ENCODE measurements around the gene FAM78A. TPM values are rescaled to one million over a fixed set of nuclear protein-coding genes. Genes with fewer than 3 reads are reported as not detected.

FAM78A gene
- total and polyA plus RNA-seq, 10 donors = 17.0 to 40.3 (median 28.5) TPM

DNA sequence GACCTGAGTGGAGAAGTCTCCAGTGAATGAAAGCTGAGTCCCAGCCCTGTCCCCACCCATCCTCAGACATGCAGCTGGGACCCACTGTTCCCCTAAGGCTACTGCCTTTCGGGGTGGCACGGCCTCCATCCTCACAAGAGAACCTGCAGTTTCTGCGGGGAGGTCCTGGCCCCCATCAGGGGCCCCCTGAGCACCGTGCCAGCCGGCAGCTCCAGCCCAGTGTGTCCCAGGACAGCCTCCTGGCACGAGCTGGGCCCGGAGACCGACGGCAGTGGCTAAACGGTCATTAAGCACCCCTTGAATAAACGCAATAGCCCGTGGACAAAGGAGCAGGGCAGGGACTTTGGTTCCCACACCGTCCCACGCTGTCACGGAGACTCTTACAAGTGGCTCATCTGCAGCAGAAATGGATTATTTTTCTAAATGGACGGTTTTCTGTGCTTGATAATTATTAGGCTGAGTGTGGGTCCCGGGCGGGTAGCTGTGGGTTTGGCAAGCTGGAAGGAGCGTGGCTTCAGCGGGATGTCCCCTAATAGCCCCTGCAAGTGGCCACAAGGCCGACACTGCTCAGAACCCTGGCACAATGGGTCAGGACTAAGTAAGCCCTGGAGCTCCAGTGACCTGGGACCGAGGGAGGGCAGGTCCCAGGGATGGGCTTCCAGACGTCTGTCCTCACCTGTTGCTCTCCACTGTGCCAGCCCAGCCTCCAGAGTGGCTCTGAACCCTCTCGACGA, 17.4 kb downstream of the FAM78A start:
- intact Hi-C loops (cut with DNase I; ENCODE audit: low total_unique reads) = no loop called here
- no peak overlapping the region for H3K4me3 ChIP-seq
- WGBS, 5 donors = 84 to 92% (median 88%) methylated on average over 20 to 25 of the region's 25 CpGs
- DNase-seq = peak; percentile 79
- TF ChIP-seq, protein P1, sequence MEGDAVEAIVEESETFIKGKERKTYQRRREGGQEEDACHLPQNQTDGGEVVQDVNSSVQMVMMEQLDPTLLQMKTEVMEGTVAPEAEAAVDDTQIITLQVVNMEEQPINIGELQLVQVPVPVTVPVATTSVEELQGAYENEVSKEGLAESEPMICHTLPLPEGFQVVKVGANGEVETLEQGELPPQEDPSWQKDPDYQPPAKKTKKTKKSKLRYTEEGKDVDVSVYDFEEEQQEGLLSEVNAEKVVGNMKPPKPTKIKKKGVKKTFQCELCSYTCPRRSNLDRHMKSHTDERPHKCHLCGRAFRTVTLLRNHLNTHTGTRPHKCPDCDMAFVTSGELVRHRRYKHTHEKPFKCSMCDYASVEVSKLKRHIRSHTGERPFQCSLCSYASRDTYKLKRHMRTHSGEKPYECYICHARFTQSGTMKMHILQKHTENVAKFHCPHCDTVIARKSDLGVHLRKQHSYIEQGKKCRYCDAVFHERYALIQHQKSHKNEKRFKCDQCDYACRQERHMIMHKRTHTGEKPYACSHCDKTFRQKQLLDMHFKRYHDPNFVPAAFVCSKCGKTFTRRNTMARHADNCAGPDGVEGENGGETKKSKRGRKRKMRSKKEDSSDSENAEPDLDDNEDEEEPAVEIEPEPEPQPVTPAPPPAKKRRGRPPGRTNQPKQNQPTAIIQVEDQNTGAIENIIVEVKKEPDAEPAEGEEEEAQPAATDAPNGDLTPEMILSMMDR (IDR thresholded peaks at IDR 0.05 in 8 of 11, conservative IDR thresholded peaks at IDR 0.05 in 3 of 11) = no peak
- no peak for TF ChIP-seq POLR2A (IDR thresholded peaks at IDR 0.05)
- no peak for TF ChIP-seq POLR2AphosphoS5 (IDR thresholded peaks at IDR 0.05)
- H3K27ac ChIP-seq = peak overlapping the region in 5 of 8 donors; percentile 87 to 95 (median 91)
- no peaks in the 10 kb centered on the region for H3K27me3 ChIP-seq (replicated peaks in 1 of 7)
- H3K36me3 ChIP-seq = peaks cover 0 to 61% (median 34%) of the 10 kb centered on the region in 6 donors
- H3K9me3 ChIP-seq = no peaks in the 10 kb centered on the region
- H3K4me1 ChIP-seq = peaks cover 30 to 100% (median 69%) of the 10 kb centered on the region in 6 donors

GRCh38 chr9:131258186-131258585, 18.1 kb downstream of the FAM78A start:
- TF ChIP-seq POLR2AphosphoS5 (IDR thresholded peaks at IDR 0.05) = no peak
- Histone ChIP-seq H3K36me3 (peaks cover 0 to 58% (median 34%) of the 10 kb centered on the region in 6 donors), H3K27ac (peak overlapping the region in 7 of 8 donors; percentile 87 to 95 (median 91)), H3K4me3 (no peak overlapping the region), H3K27me3 (replicated peaks in 1 of 7) (no peaks in the 10 kb centered on the region), H3K4me1 (peaks cover 29 to 100% (median 69%) of the 10 kb centered on the region in 6 donors), H3K9me3 (no peaks in the 10 kb centered on the region)
- DNase-seq = peak; percentile 77
- WGBS, 5 donors = 66 to 84% (median 78%) methylated on average over 15 of the region's 15 CpGs
- intact Hi-C loops (cut with DNase I; ENCODE audit: low total_unique reads) = no loop called here

DNA sequence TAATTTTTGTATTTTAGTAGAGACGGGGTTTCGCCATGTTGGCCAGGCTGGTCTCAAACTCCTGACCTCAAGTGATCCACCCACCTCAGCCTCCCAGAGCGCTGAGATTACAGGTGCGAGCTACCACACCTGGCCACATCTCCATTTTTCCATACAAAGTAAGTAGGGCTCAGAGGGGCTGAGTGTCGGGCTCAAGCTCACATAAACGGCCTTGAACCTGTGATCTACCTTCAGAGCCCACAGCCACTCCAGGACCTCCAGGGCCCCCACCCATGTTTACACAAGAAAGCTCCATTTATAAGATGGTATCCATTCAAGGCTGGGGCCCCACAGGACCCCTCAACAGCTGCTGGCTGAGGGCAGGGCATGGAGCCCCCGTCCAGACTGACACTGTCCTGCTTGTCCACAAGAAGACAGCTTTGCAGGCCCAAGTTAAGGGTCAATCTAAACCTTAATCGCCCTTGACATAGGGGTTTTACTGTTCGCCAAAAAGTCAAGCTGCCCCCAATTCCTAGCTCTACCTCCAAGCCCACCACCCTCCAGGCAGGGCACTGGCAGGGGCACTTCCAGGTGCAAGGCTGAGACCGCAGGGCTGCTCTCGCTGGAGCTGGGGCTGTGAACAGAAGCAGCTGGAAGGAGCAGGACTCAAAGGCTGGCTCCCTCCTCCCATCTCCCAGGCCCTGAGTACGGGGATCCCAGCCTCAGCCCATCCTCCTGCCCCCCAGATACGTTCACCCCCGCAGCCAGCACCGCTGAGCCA, 18.9 kb downstream of the FAM78A start:
- Histone ChIP-seq H3K27ac (peak overlapping the region; percentile 87 to 95 (median 90)), H3K4me1 (peaks cover 32 to 100% (median 69%) of the 10 kb centered on the region in 6 donors), H3K4me3 (no peak overlapping the region), H3K27me3 (replicated peaks in 1 of 7) (no peaks in the 10 kb centered on the region), H3K9me3 (no peaks in the 10 kb centered on the region), H3K36me3 (peaks cover 0 to 51% (median 34%) of the 10 kb centered on the region in 6 donors)
- intact Hi-C loops (cut with DNase I; ENCODE audit: low total_unique reads) = no loop called here
- TF ChIP-seq POLR2AphosphoS5 (IDR thresholded peaks at IDR 0.05) (peak in 1 of 3 donors; percentile 48), POLR2A (IDR thresholded peaks at IDR 0.05) (no peak)
- TF ChIP-seq, protein P1 (IDR thresholded peaks at IDR 0.05 in 8 of 11, conservative IDR thresholded peaks at IDR 0.05 in 3 of 11) = no peak
- 84 to 91% (median 88%) methylated on average over 15 of the region's 15 CpGs for WGBS, 5 donors
- DNase-seq = peak; percentile 81

- no peaks in the 10 kb centered on the region for H3K27me3 ChIP-seq (replicated peaks in 1 of 7)
- H3K4me3 ChIP-seq = peak overlapping the region in 6 of 8 donors; percentile 17 to 65 (median 38)
- intact Hi-C loops (cut with DNase I; ENCODE audit: low total_unique reads) = no loop called here
- peak; percentile 81 for DNase-seq
- H3K9me3 ChIP-seq = no peaks in the 10 kb centered on the region
- peaks cover 0 to 34% (median 22%) of the 10 kb centered on the region in 6 donors for H3K36me3 ChIP-seq
- H3K27ac ChIP-seq = peak overlapping the region; percentile 82 to 95 (median 90)
- H3K4me1 ChIP-seq = peaks cover 29 to 100% (median 69%) of the 10 kb centered on the region in 6 donors
- TF ChIP-seq POLR2A (IDR thresholded peaks at IDR 0.05) (no peak), POLR2AphosphoS5 (IDR thresholded peaks at IDR 0.05) (no peak)
- TF ChIP-seq, protein P1 (IDR thresholded peaks at IDR 0.05 in 8 of 11, conservative IDR thresholded peaks at IDR 0.05 in 3 of 11) = no peak
- WGBS, 5 donors = 23 to 46% (median 40%) methylated on average over 6 to 8 of the region's 8 CpGs
Observed at GRCh38 chr9:131255676-131256197, 20.6 kb downstream of the FAM78A start.

Data from spleen (tissue), 11 donors.